NCI-H2171 treated with DMSO at 0.1 percent for 48 hours (cell line): Measurements from ENCODE around the gene KRT14.
"Not testable (repeated sequence)": the region's sequence is repeated elsewhere in the genome, so short reads cannot be mapped to it uniquely, and the experiment has no call there.

ENCODE experiments used
- DNase-seq: peaks from one replicate; lab custom pipeline; 2025; lab: John Stamatoyannopoulos, UW

KRT14 gene

GRCh38 chr17:41586863-41587495 lies at the start of gene KRT14:
KRT14 (minus strand) TSS chr17:41586895; CDS start chr17:41586834, 61 bp downstream.
- DNase-seq: no peak

GRCh38 chr17:41635121-41636097 lies 48.7 kb upstream of the KRT14 start:
- DNase-seq: no peak

GRCh38 chr17:41634639-41635038 lies 47.9 kb upstream of the KRT14 start:
- DNase-seq: no peak

- DNase-seq: no peak
Measured at GRCh38 chr17:41633556-41634199, 47.0 kb upstream of the KRT14 start.

GRCh38 chr17:41632482-41633105 lies 45.9 kb upstream of the KRT14 start:
- no peak for DNase-seq

- DNase-seq: no peak
Measured at GRCh38 chr17:41631898-41632285, 45.2 kb upstream of the KRT14 start.

GRCh38 chr17:41631025-41631897 lies 44.6 kb upstream of the KRT14 start:
- DNase-seq: no peak

- no peak for DNase-seq
Measured at GRCh38 chr17:41629826-41630670, 43.4 kb upstream of the KRT14 start.

GRCh38 chr17:41629316-41629715 lies 42.6 kb upstream of the KRT14 start:
- no peak for DNase-seq

- not testable (repeated sequence) for DNase-seq
Measured at GRCh38 chr17:41628621-41629255, 42.0 kb upstream of the KRT14 start.

- not testable (repeated sequence) for DNase-seq
Measured at GRCh38 chr17:41628073-41628370, 41.3 kb upstream of the KRT14 start.

- no peak for DNase-seq
Measured at GRCh38 chr17:41627316-41628072, 40.8 kb upstream of the KRT14 start.

GRCh38 chr17:41626914-41627295 lies 40.2 kb upstream of the KRT14 start:
- DNase-seq: not testable (repeated sequence)

- DNase-seq: not testable (repeated sequence)
Measured at GRCh38 chr17:41626028-41626913, 39.6 kb upstream of the KRT14 start.

- DNase-seq: no peak
Measured at GRCh38 chr17:41625602-41626001, 38.9 kb upstream of the KRT14 start.

GRCh38 chr17:41624208-41625101 lies 37.8 kb upstream of the KRT14 start, which contains the start of gene KRT17:
KRT17 (minus strand) TSS chr17:41624575; CDS start chr17:41624509, 66 bp downstream.
- peak; percentile 50 for DNase-seq
